A172 (cell line): Measurements from ENCODE around the gene EPS8L3. TPM values are rescaled to one million over a fixed set of nuclear protein-coding genes. Genes with fewer than 3 reads are reported as not detected.
"Not testable (repeated sequence)": the region's sequence is repeated elsewhere in the genome, so short reads cannot be mapped to it uniquely, and the experiment has no call there.

ENCODE experiments used
- DNase-seq: peaks from one replicate; pipeline ENCODE4 v3.0.0-alpha.2; 2015; ENCODE audit warnings: low spot score
- total RNA-seq: library from RNA; depleted of rRNA; stranded (reverse); fragments of >200 nt; shearing (Covaris generic); gene quantifications from 2 replicates; pipeline ENCODE4 v1.2.3, GENCODE V29; 2014

Gene EPS8L3
- total RNA-seq, 1 experiment from 2014 or later = not detected

DNA sequence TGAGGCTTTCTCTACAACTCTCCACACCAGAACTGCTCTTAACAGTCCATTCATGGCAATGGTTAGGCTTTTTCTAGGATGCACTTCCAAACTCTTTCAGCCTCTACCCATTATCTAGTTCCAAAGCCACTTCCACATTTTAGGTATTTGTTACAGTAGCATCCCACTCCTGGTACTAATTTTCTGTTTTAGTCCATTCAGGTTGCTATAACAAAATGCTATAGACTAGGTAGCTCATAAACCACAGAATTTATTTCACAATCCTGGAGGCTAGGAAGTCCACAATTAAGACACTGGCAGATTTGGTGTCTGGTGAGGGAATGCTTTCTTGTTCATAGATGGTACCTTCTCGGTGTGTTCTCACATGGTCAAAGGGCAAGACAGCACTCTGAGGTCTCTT lies 17.3 kb upstream of the EPS8L3 start:
- no peak for DNase-seq

DNA sequence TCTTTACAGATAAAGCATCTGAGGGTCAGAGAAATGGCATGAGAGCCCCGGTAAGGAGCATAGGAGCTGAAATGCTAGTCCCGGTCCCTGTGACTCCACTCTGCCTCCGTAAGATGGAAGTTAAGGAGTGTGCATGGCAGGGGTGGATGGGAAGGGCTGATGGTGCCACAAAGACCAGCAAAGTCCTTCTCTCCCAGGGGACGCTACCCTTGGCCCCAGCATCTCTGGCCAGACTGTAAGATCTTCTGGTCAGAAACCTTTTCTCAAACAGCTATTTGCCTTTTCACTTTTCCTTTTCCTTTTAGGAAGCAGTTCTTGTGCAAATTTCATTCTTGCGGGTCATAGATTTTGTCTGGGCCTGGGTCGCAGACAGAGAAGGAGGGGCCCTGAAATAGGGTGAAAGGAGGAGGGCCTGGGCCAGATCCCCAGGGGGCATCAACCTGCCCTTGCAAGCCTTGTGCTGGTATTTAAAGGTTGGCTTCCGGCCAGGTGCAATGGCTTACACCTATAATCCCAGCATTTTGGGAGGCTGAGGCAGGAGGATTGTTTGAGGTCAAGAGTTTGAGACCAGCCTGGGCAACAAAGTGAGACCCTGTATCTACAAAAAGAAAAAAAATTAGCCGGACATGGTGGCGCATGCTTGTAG lies 14.4 kb upstream of the EPS8L3 start:
- DNase-seq = no peak

DNA sequence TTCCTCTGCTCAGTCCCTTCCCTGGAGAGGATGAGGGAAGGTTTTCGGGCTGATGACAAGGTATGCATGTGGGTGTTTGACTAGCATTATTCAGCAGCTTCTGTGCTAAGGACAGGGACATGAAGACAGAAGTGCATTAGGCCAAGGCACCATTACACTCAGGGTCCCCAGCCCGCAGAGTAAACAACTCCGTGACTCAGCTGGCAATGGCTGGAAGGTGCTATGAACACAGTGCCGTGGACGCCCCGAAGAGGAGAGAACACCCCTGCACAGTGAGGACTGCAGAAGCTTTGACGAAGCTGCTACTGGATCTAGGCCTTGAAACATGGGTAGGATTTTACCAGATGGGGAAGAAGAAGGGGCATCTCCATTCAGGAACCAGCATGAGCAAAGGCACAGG lies 13.7 kb upstream of the EPS8L3 start:
- DNase-seq = no peak

DNA sequence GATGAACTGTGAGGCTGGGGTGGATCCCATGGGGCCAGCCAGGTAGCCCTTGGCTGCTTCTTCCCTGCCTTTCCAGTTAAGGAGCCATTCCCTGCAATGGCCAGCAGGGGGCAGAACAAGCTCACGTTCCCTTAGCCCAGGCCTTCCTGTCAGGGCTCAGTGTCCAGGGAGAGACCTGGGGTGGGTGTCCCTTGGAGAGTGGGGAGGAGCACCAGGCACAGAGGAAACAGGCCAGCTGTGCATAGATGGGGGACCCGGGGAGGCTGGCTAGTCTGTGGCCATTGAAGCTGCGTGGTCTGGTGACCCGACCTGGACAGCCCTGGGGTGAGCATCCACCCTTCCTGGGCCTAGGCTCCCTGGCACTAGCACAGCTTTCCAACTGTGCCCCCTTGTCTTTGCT lies 13.2 kb upstream of the EPS8L3 start:
- peak; percentile 75 for DNase-seq

DNA sequence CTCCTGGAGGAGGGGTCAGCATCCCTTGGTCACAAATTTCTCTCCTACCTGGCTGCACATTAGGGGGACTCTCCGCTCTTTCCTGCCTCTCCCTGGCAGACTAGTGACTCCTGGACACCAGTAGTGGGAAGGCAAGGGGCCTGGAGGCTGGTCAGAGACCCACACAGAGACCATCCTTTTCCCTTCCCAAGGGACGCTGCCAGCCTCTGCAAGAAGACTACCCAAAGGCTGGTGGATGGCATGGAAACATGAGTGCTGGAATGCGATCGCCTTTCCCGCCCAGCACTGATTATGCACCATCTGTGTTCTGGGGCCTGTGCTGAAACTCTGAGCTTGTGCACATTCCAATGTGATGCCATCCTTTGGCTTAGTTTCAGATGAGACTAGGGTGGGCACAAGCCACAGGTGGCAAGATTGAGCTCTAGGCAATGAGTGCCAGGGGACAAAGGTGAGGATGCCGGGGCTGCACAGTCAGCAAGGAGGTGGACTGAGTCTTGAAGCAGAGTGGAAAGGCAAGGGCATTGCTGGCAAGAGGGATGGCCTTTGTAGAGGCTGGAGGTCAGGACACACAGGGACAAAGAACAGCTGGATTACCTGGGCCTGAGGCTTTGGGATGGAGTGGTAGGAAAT lies 12.6 kb upstream of the EPS8L3 start:
- no peak for DNase-seq

DNA sequence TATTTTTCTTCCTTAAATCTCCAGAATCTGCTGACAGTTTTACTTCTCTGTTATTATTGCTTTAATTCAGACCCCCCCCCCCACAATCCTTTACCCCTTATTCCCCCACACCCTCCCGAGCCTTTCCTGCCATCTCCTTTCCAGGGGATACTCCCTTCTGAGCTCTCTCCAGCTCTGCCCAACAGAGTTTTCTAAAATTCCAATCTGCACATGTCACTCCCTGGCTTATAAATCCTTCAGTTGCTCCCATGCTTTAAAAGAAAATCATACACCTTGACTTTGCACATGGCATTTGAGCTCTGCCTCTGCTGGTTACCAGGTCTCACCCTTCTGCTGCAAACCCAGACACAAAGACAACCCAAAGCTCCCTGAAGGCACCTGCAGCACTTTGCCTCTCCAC lies 11.7 kb upstream of the EPS8L3 start:
- DNase-seq = no peak

DNA sequence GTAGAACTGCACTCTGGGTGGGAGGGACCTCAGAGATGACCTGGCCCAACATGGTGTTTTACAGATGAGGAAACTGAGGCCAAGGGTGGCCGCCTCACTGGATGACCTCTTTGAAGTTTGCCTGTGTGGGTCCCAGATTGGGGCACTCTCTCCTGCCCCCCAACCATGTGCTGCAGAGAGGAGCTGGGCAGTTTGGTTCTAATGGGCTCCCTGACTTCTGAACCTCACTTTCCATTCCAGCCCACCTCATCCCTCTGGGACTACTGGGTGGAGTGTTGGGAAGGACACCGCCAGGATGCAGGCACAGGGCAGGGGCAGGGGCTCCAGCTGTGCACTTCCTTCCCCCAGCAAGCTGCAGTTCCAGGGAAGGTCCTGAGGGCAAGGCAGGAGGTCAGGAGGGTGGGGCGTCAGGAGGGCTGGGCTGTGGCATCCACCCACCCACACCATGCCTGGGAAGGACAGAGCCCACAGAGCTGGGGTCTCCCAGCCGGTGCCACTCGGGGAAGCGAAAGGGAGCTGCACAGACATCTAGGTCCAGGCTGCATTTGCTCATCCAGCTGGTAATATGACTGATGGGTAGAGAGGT lies 10.3 kb upstream of the EPS8L3 start:
- no peak for DNase-seq

DNA sequence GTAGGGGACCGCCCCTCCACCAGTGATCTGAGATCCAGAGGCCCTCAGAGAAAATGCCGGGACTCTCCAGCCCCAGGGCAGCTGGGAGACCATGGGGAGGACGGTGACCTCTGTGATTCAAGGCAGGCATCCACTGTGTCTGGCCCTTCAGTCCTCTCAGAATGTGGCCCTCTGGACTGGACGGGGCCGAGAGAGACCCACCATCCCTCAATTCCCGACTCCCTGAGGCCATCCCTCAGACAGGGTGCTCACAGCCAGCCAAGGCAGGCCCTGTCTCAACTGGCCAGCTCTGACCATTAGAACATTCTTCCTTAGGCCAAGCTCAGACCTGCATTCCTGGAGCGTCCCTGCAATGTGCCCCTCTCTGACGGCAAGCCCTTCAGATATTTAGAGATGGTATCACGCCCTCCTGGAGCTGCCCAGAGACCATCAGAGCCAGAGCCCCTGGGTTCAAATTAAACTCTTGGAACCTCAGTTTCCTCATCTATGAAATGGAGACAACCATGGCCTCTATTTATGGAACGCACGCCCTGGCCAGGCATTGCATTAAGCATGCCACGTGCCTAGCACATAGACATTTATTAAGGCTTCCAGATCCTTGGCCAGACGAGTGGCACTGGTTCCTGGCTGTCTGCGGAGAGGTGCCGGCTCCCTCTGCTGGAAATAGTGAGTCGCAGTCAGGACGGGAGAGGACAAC lies 9.6 kb upstream of the EPS8L3 start:
- DNase-seq = peak; percentile 72

DNA sequence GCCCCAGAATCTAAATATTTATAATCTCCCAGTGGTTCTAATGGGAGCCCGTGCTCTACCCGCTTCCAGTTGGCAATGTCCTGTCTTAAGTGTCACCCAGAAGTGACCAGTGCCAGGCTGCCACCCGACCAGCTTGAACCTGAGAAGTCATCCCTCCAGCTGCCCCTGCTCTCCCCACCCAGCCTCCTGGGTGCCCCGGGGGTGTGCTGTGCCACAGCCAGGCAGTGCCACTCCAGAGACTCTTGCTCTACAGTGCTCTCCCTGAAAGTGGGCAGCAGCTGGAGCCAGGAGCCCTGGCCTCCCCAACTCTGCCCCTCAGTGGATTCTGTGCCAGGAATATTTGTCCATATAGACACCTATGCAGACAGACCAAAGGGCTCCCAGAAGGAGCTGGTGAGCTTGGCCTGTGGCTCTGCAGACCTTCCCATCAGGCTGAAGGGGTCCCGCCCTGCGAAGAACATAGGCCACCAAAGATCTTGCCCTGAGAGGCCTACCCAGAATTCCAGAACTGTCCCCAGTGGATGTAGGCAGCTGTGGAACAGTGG lies 9.0 kb upstream of the EPS8L3 start:
- DNase-seq = no peak

DNA sequence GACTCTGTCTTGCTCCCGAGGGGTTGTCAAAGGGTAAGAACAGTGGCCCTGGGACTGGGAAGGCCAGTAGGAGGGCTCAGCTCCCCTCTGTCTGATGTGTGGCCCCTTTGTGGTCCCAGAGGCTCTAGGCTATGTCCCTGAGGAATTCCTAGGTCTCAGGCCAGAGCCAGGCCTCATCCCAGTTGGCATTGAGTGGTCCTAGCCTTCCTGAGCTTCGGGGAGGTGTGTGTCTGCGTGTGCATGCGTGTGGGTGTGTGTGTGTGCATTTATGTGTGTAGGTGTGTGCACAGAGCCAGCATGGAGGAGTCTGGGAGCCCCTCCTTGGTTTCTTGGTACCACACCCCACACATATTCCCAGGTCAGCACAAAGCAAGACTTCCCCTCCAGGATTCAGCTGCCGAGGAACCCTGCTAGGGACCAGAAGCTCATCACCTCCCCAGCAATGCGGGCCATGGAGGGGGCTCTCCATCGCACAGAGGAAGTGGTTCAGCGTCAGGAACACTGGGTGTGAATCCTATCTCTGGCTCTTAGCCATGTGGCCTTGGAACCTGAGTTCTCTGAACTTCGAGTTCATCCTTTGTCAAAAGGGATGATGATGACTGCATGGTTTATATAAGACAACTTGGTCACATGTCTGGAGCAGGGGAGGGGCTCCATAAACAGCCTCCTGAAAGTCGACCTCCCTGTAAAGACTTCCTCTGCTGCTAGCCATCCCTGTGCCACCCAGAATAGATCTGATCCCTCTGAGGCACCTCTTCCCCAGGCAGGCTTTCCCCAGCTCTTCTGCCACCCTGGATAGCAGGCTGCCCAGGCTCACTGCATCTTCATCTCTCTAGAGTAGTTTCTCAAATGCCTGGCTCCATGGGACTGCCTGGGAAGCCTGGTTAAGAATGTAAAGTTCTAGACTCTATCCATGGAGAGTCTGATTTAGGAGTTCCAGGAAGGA lies 8.3 kb upstream of the EPS8L3 start:
- DNase-seq = no peak

DNA sequence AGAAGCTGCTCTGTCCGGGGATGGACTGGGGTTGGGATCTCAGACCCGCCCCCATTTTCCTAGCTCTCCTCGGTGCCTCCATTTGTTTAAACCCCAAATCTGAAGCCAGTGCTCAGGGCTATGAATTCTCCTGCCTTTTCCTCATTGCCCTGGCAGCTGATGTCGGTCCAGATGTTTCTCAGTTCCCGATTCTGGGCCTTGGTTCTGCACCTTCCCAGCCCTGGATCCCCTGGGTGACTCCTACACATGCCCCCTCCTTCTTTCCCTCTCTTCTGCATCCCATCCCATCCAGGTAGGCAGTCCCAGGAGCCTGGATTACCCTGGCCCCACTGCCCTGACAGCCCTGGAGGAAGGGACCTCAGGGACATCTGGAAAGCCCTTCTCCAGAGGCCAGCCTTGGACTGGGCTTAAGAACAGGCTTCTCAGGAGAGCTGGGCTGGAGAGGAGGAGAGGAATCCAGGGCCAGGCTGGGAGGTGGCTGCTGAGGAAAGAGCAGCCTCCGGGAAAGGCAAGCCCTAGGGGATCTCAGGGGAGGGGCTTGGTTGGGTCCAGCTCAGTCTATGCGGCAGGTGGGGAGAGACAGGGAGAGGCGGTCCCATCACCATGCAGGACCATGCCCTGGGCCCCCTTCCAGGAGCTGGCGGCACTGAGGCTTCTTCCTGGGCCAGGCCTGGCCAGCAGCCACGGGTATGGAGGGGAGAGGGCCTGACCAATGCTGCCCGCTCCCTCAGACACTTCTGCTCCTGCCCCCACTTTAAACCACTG lies 6.8 kb upstream of the EPS8L3 start:
- no peak for DNase-seq

DNA sequence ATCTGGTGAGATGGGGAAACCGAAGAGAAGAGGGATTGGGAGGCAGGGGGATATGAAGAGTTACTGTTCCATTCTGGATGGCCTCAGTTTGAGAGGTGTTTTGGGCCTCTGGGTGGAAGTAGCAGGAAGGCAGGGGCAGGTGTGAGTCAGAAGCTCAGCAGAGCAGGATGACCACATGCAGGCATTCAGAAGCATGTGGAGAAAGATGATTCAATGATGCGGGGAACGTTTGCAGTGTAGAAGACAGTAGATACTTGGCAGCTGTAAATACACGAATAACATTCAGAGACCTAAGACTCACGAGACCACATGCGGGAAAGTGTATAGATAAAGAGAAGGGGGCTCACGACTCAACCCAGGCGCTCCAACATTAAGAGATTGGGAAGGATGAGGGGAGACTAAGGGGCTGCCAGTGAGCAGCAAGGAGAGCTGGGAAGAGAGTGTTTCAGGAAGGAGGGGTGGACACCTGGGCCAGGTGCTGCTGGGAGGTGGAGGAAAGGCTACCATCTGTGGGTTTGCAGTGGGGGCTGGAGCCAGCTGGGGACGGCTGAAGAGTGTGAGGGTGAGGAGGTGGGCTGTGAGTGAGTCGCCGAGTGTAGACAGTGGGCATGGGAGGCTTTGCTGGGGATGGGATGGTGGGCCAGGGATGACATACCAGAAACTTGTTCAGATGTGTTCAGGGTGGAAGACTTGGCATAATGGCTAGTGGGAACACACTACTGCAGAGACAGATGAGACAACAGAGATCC lies 5.8 kb upstream of the EPS8L3 start:
- DNase-seq = peak; percentile 78

DNA sequence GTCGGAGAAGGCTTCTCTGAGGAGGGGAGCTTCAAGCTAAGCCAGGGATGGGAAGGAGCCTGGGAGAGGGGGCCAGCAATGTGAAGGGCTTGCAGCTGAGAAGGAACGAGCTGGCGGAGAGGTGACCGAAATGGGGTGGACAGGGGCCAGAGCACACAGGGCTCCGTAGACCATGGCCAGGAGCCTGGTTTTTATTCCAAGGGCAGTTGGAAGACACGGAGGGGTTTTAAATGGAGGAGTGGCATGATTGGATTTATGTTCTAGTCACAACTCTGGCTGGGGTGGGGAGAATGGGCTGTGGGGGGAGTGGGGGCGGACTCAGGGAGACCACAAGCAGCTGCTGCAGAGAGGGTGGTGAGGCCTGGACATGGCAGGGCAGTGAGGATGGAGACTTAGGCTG lies 5.1 kb upstream of the EPS8L3 start:
- DNase-seq = no peak

DNA sequence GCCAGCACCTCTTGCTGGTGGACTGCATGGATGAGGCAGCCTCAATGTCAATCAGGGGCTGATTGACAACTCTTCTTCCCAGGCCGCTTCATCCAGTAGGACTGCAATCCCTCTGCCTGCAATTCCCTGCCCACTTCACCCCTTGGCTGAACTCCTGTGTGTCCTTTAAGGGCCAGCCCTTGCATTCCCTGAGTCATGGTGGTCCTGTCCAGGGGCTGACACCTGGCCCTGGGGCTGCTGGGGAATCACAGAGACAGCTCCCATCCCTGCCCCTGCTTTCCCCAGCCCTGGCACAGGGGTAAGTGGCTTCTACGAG lies 4.6 kb upstream of the EPS8L3 start:
- DNase-seq = no peak

DNA sequence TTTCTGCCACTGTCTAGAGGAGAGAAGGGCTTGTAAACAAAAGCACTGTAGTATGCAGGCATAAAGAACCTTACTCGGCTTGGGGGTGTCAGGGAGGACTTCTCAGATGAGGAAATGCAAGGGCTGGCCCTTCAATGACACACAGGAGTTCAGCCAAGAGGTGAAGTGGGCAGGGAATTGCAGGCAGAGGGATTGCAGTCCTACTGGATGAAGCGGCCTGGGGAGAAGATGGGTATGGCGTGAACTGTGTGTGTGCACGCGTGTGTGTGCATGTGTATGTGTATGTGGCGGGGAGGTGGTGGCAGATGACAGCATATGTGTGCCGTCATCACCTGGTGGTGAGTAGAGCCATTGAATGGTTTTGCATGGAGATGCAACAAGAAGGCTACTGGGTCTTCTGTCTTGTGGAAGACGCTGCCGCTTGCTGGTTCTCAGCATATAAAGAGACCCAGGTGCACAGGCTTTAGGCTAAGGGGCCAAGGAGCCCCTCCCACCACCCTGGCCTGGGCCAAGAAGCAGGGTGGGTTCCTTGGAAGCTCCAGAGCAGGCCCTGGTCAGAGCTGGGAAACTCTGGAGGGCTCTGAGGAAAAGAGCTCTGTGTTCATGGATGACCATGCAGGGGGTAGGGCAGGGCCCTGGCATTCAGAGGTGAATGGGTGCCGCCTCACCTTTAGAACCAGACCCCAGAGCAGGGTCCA lies 4.1 kb upstream of the EPS8L3 start:
- no peak for DNase-seq

DNA sequence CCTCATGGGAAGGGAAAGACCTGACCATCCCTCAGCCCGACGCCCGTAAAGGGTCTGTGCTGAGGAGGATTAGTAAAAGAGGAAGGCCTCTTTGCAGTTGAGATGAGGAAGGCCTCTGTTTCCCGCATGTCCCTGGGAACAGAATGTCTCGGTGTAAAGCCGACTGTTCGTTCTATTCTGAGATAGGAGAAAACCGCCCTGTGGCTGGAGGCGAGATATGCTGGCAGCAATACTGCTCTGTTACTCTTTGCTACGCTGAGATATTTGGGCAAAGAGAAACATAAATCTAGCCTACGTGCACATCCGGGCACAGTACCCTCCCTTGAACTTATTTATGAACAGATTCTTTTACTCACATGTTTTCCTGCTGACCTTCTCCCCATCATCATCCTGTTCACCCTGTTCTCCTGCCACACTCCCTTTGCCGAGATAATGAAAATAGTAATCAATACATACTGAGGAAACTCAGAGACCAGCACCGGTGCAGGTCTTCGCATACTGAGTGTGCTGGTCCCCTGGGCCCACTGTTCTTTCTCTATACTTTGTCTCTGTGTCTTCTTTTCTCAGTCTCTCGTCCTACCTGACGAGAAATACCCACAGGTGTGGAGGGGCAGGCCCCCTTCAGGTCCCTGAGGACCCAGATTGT lies 3.4 kb upstream of the EPS8L3 start:
- not testable (repeated sequence) for DNase-seq

DNA sequence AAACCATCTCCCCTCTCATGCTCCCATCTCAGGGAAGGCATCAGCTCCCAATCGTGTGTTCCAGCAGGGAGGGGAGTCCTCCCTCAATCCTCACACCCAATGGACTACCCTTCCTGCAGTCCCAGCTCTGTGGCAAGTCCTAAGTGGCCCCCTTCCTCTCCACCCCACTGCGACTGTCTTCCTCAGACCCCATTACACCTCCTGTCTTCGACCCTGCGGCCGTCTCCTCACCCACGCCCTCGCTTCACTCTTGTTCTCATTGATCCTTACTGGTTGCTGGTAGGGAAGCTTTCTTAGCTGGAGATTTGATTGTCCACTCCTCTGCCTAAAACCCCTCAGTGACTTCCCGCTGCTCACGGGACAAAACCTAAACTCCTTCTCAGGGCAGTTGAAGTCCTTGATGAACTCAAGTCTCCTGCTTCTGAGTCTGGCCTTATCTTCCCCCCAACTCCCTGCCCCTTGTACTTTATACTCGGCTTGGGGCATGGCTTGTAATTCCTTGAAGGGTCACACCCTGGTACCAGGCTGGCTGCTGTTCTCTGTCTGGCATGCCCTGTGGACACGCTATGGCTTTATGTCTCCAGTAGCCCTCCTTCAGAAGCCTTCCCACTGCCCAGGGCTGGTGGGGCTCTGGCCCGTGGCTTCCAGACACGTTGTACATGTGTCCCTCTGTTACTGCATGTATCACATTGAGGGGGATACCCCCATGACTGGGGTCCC lies 2.3 kb upstream of the EPS8L3 start:
- no peak for DNase-seq

DNA sequence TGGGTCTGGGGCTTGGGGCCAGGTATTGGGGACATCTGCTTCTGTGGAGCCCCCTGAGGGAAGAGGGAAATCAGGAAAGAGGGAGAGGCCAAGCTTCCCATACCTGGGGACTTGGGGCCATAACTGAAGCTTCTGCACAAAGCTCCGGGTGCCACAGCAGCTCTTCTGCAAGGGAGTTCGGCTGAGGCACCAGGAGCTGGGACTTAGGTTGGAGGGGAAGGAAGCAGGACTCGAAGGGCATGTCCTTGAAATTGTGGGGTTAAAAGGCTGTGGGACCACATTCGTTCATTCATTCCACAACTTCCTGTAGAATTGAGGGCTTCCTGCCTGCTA lies 1.7 kb upstream of the EPS8L3 start:
- DNase-seq = no peak
